SKM-1 treated with dmso at 0.1 percent for 144 hours (cell line): ENCODE measurements around the gene PRKD1.
"Not testable (repeated sequence)": the region's sequence is repeated elsewhere in the genome, so short reads cannot be mapped to it uniquely, and the experiment has no call there.

ENCODE experiments used
- DNase-seq: peaks from one replicate; lab custom pipeline; 2025; ENCODE audit not compliant: unreplicated experiment; lab: John Stamatoyannopoulos, UW

Gene PRKD1

DNA sequence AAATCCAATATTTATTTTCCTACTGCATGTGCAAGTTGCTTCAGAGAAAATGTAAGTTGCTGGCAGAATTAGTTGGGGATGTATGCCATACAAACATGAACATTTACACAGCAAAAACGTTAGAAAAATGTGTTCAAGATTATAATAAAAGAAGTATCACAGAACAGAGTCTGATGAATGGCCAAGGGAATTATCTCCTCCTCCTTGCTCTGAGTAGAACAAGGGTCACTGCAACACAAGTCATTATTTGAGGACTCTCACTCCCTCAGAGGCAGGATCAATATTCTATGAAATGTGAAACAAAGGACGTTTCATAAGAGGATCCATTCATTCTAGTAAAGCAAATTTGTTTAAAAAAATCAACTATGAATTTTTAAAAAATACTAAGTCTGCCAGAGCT lies 177.8 kb downstream of the PRKD1 start:
- no peak for DNase-seq

DNA sequence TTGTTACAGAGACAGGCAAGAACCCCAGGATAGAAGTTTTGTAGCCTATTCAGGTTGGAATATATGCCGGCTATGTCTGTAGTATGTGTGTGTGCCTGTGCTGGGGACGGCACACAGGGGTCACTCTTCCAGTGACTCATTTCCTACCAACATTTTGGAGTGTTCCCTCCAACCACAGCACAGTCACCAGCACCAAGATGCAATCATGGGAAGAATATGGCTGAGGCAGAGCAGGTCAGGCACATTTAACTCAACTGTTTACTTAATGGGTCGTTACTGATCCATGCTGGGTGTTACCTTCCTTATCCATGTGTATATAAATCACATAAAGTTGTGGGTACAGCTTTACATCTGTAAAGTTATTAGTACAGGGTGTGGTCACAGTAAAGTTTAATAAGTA lies 178.3 kb downstream of the PRKD1 start:
- no peak for DNase-seq

DNA sequence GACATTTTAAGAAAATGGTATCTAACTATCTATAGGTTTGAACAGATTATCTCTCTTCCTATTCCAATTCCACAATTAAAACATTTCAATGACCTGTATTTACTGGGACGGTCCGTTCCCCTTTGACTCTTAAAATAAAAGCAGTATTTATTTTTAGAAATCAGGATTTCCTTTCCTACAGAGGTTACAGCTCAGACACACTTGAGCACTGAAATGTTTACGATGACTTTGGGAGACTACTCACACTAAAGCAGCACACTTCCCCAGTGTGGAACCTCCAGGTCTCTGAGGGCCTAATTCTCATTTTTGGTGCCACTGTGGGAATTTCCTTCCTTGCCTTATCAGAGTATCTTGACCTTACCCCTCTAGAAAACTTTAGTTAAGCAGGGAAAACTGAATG lies 181.8 kb downstream of the PRKD1 start:
- no peak for DNase-seq

- DNase-seq = no peak
These were observed 184.1 kb downstream of the PRKD1 start for GRCh38 chr14:29743531-29743930.

- DNase-seq = no peak
These were observed 185.7 kb downstream of the PRKD1 start for GRCh38 chr14:29741909-29742401.

- no peak for DNase-seq
These were observed 187.2 kb downstream of the PRKD1 start for GRCh38 chr14:29740491-29740890.

DNA sequence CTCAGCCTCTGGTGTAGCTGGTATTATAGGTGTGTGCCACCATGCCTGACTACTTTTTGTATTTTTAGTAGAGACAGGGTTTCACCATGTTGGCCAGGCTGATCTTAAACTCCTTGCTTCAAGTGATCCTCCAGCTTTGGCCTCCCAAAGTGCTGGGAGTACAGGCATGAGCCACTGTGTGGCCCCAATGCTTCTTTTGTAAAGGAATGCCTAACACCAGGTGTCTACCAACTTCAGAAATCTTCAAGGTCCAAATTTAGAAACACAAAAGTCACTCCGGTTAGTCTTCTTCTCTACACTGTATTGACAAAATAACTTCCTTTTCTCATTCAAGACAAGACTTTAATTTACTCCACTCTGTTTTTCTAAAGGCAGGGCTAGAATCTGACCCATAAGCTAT lies 188.7 kb downstream of the PRKD1 start:
- no peak for DNase-seq

- DNase-seq = no peak
These were observed 189.6 kb downstream of the PRKD1 start for GRCh38 chr14:29738056-29738455.

- DNase-seq = no peak
These were observed 192.2 kb downstream of the PRKD1 start for GRCh38 chr14:29735459-29735858.

DNA sequence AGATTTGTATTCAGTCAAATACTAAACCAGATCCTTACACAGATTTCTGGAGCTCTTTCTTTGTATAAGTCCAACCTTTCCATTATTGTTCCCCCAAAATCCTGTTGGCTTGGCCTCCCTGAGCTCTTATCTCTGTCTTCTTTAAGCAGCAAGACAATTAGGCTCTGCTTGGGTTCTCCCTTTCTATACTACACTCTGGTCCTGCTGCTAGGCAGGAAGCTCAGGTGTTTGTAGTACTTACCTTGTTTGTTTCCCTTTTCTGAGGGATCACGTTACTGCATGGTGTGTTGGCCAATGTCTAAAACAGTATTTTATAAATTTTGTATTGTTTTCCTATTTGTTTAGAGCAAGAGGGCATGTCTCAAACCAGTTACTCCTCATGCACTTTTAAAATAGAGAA lies 192.9 kb downstream of the PRKD1 start:
- no peak for DNase-seq

- not testable (repeated sequence) for DNase-seq
These were observed 200.9 kb downstream of the PRKD1 start for GRCh38 chr14:29726560-29727331.

- DNase-seq = no peak
These were observed 202.7 kb downstream of the PRKD1 start for GRCh38 chr14:29724991-29725390.

DNA sequence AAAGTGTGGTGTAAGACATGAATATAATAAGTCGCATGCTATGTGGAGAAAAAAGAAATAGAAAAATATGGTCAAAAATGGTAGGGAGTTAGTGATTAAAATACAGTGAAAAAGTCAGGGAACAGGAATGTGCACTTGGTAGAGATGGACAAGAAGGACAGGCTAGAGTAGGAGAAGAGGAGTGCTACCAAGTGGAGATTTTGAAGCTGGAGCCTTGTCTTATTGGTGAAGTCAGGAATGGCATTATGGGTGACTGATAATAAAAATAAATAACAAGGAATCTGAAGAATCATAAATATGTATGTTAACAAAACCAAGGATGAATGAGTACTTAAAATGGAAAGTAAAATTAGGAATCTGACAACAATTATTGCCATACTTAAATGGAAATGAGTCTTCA lies 204.8 kb downstream of the PRKD1 start:
- DNase-seq = no peak

GRCh38 chr14:29721586-29721985 lies 206.1 kb downstream of the PRKD1 start:
- DNase-seq = no peak

GRCh38 chr14:29717901-29718300 lies 209.7 kb downstream of the PRKD1 start:
- no peak for DNase-seq

DNA sequence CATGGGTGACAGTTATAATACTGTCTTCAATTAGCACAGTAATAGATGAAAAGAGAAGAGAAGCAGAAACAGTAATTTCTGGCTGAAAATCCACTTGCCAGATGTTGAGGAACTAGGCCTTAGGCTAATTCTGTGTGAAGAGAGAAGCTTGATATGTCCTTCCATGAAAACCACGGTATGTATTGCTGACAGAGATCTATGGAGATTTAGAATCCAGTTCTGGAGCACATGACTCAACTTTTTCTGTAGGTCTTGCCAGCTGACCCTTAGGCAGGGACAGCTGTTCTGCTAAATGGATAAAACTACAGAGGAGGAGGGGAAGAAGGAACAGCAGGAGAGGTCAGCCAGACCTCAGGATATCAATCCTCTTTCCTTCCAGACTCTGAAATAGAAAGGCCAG lies 211.5 kb downstream of the PRKD1 start:
- DNase-seq = no peak

GRCh38 chr14:29712601-29713000 lies 215.0 kb downstream of the PRKD1 start:
- DNase-seq = no peak

- no peak for DNase-seq
These were observed 217.6 kb downstream of the PRKD1 start for GRCh38 chr14:29710015-29710414.

DNA sequence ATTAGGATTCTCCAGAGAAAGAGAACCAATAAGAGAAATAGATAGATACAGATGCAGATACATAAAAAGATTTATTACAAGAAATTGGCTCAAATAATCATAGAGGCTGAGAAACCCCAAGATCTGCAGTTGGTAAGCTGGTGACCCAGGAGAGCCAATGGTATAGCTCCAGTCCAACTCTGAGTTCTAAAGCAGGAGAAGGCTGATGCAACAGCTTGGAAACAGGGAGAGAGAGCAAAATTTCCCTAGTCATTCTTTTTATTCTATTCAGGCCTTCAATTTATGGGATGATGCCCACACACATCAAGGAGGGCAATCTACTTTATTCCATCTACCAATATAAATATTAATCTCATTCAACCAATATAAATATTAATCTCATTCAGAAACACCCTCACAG lies 218.2 kb downstream of the PRKD1 start:
- no peak for DNase-seq

DNA sequence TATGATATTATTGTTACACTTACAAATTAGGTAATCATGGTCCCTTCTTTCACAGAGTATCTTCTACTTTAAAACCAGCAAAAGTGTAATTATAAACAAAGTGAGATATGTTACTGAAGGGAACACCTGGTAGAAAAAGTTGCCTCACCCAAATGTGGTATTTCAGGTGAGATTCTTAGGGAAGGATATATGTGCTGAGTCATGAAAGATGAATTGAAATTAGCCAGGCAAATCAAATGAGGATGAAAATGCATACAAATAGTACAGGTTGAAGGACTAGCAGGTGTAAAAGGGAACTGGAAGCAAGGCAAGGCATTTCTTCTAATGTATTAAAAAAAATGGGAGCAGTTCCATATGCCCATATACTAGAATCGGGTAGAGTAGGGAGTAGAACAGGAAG lies 220.9 kb downstream of the PRKD1 start:
- no peak for DNase-seq

GRCh38 chr14:29705801-29706200 lies 221.8 kb downstream of the PRKD1 start:
- DNase-seq = no peak

DNA sequence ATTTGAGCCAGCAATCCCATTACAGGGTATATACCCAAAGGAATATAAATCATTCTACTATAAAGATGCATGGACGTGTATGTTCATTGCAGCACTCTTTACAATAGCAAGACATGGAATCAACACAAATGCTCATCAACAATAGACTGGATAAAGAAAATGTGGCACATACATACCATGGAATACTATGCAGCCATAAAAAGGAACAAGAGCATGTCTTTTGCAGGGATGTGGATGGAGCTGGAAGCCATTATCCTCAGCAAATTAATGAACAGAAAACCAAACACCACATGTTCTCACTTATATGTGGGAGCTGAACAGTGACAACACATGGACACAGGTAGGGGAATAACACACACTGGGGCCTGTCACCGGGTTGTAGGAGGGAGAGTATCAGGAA lies 238.1 kb downstream of the PRKD1 start:
- not testable (repeated sequence) for DNase-seq

GRCh38 chr14:29687866-29688265 lies 239.8 kb downstream of the PRKD1 start:
- no peak for DNase-seq
